Inferior parietal cortex (tissue), 1 donor: ENCODE data around the gene PIBF1.

Experiments used
- DNase-seq: peaks from one replicate; pipeline ENCODE4 v3.0.0-alpha.2; 2016; ENCODE audit errors: extremely low spot score

The PIBF1 gene

GRCh38 chr13:73060251-73061160 is 278.6 kb downstream of the PIBF1 start:
- DNase-seq = no peak

GRCh38 chr13:73061473-73061872 is 279.5 kb downstream of the PIBF1 start:
- no peak for DNase-seq

GRCh38 chr13:73061876-73062275 is 279.9 kb downstream of the PIBF1 start:
- no peak for DNase-seq

- DNase-seq = no peak
These were observed 280.5 kb downstream of the PIBF1 start for GRCh38 chr13:73062468-73062867.

GRCh38 chr13:73063166-73063565 is 281.2 kb downstream of the PIBF1 start:
- DNase-seq = no peak

- DNase-seq = no peak
These were observed 283.1 kb downstream of the PIBF1 start for GRCh38 chr13:73065036-73065435.

- no peak for DNase-seq
These were observed 283.9 kb downstream of the PIBF1 start for GRCh38 chr13:73065665-73066340.
